GM18870 (cell line): ENCODE results near the gene KCNH8.

ENCODE experiments used
- ATAC-seq: cut with Tn5 transposase; IDR thresholded peaks from one replicate; pipeline ENCODE4 v1.9.1; 2021; ENCODE audit warnings: moderate library complexity; ENCODE audit not compliant: unreplicated experiment

The KCNH8 gene

GRCh38 chr3:19248143-19248542 lies 99.8 kb downstream of the KCNH8 start:
- no peak for ATAC-seq

GRCh38 chr3:19248767-19249166 lies 100.5 kb downstream of the KCNH8 start:
- ATAC-seq, result no peak

DNA sequence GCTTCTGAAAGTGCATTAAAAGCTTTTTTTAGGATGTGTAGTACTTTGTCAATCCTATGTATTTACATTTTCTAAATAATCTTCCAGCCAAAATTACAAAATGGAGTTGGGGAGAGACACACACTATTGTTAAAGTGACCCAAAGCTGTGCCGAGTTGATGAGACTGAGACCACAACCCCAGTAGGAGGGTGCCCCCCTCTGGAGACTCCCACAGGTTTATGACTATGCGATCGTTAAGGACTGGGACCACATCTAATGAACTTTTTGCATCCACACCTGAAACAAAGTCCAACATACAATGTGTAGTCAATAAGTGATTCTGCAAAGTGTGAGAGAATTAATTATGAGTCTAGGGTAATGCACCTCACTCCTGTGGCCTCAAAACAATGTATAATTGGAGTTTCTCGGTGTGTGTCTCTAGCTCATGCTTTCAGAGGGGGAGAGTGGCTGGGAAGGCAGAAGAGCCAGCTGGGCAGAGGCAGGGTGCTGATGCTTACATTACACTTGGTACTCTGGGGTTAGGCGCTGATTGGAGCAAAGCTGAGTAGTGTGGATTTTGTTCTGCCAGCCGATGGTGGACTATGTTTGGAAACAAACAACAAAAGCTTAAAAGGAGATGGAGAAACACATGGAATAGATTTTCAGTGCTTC lies 102.8 kb downstream of the KCNH8 start:
- no peak for ATAC-seq

DNA sequence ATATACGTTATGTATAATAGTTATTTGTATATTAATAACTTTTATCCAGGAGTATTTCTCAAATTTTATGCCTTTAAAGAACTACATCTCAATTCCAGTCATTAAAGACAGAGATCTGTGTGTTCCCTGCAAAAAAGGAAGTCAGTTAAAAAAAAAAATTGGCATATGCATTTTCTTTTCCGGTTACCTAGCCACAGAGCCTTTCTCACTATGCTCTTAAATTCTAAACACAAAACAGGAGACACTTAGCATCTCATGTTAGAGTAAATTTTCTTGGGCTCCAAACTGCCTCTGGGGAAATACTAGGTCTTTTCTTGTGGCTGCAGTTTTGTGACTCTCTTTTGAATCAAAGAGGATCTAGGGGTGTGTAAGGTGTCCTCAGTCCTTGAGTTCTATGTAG lies 105.9 kb downstream of the KCNH8 start:
- ATAC-seq, result no peak

DNA sequence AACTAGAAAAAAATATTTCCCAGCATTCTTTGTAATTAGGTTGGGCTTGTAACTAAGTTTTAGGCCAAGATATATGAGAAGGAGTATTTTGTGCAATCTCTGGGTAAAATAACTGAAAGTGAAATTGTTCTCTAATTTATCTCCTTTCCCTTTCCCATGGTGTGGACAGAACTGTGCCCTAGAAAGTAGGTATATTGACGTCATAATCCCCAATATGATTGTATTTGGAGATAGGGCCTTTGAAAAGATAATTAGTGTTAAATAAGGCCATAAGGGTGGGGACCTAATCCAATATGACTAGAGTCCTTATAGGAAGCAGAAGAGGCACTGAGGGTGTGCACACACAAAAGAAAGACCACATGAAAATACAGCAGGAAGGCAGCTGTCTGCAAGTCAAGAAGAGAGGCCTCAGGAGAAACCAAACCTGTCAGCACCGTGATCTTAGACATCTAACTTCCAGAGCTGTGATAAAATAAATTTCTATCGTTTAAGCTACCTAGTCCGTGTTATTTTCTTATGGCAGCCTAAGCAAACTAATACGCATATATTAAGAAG lies 106.6 kb downstream of the KCNH8 start:
- no peak for ATAC-seq

- no peak for ATAC-seq
Observed at GRCh38 chr3:19256313-19256712, 108.0 kb downstream of the KCNH8 start.

- no peak for ATAC-seq
Observed at GRCh38 chr3:19263606-19264005, 115.3 kb downstream of the KCNH8 start.

DNA sequence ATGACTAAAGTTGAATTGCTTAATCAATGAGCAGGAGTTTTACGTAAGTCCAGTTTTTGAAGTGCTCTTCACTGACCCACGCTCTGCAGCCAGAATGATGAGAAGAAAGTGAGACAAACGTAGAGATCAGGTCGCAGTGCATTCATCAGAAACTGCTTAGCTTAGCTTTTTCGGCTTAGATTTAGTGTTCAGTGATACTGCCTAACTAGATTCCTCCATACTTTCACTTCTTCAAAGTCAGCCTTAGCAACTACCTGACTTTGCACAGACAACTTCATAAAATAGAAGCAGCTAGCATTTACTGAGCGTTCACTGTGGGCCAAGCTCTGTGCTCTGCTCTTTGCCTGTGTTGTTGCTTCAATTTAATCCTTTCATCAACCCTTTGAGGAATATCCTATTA lies 116.1 kb downstream of the KCNH8 start:
- ATAC-seq, result no peak

DNA sequence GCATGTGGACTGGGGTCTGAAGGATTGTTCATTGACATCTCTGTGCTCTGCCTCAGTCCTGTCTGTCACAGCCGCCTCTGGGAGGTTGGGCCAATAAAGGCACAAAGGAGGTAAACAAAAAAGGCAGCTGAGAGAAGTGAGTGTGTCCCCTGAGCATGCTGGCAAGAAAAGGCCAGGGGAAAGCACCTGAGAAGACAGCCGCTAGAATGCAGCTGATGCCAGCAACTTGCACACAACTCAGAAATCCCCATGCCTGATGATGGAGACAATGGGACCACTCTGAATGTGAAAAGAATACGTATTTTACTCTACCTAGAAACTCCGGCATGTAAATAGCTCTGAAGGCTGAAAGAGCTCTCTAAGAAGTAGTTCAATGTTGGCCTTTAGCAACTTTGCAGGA lies 118.7 kb downstream of the KCNH8 start:
- no peak for ATAC-seq

GRCh38 chr3:19270481-19270880 lies 122.2 kb downstream of the KCNH8 start:
- ATAC-seq, result no peak

GRCh38 chr3:19272296-19272695 lies 124.0 kb downstream of the KCNH8 start:
- no peak for ATAC-seq

DNA sequence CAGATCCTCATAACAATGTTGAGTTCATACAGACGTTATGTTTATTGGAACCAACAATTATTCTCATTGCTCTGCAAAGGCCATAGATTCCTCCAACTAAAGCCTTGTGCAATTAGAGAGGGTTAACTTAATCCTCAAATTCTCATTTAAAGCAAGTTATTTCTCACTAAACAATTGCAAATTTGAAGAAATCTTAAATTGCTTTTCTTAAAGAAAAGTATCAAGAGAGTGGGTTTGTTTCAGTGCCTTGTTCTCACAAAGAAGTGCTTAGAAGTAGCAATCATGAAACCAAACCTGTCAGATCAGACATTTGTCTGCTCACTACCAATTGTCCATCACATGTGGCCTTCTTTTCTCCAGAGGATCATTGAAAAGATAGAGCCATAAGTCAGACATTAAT lies 124.8 kb downstream of the KCNH8 start:
- no peak for ATAC-seq

DNA sequence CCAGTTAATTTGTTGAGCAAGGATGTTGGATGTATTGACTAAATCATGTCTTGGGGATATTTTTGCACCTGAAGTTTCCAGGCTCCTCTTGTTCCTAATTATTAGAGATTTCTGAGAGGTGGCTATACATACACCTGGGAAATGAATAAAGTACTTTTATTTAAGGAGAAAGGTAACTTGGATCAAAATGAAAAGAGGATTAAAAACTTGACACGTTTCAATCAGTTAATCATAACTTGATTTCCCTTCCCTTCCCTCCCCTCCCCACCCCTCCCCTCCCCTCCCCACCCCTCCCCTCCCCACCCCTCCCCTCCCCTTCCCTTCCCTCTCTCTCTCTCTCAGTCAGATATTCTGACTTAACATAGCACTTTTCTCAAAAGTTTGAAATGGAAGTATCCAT lies 126.3 kb downstream of the KCNH8 start:
- ATAC-seq, result no peak

DNA sequence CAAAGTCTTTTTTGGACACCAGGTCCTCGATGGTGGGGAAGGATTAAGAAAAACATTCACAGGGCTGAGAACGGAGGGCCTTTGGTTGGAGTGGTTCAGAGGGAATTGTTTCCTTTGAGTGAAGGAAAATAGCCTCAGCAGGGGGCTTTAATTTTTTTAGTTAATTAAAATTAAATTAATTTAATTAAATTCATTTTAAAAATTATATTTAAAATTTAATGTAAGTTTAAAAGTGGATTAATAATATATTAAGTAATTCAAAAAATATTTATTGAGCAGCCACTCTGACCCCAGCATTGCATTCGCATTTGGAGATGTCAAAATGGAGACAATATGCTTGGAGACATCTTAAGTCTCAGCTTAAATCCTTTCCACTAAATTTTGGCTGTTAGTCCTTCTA lies 136.7 kb downstream of the KCNH8 start:
- ATAC-seq, result no peak

GRCh38 chr3:19293295-19293694 lies 145.0 kb downstream of the KCNH8 start:
- ATAC-seq, result no peak

DNA sequence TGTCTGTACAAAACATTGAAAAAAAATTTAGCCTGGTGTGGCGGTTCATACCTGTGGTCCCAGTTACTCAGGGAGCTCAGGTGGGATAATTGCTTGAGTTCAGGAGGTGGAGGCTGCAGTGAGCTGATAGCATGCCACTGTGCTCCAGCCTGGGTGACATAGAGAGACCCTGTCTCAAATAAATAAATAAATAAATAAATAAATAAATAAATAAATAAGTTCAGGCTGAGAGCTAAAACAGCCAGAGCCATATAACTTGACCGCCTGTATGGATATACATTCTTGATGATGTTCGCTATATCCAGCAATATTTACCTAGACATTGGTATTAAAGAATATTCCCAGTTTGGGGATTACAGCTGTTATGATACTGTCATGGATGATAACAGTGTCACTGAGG lies 146.9 kb downstream of the KCNH8 start:
- no peak for ATAC-seq

- ATAC-seq, result no peak
Observed at GRCh38 chr3:19331931-19332330, 183.6 kb downstream of the KCNH8 start.

DNA sequence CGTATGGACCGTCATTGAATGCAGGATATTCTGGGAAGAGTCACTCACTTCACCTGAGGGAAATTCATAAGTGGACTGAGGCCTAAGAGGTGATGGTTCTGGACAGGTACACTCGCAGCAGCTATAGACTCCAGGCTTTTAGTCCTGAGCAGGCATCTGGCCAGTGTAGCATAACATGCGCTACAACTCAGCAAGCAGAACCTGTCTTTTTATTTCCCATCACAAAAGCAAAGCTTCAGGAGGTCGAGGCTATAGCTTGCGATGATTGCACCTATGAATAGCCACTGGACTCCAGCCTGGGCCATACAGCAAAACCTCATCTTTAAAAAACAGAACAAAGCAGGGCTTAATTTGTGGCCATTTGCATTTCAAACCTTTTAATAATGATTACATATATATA lies 185.8 kb downstream of the KCNH8 start:
- ATAC-seq, result no peak

GRCh38 chr3:19338769-19339168 lies 190.5 kb downstream of the KCNH8 start:
- ATAC-seq, result no peak

GRCh38 chr3:19342389-19342788 lies 194.1 kb downstream of the KCNH8 start:
- no peak for ATAC-seq

- ATAC-seq, result no peak
Observed at GRCh38 chr3:19346759-19347158, 198.4 kb downstream of the KCNH8 start.

GRCh38 chr3:19347671-19348070 lies 199.4 kb downstream of the KCNH8 start:
- no peak for ATAC-seq

- ATAC-seq, result no peak
Observed at GRCh38 chr3:19348500-19348899, 200.2 kb downstream of the KCNH8 start.
